Measurements from ENCODE around the gene BCR. TPM values are rescaled to one million over a fixed set of nuclear protein-coding genes. Genes with fewer than 3 reads are reported as not detected.

BCR gene
- total and polyA plus RNA-seq, 10 donors, result 15.2 to 64.8 (median 50.7) TPM

- no peaks in the 10 kb centered on the region for H3K9me3 ChIP-seq
- no peaks in the 10 kb centered on the region for H3K27me3 ChIP-seq (replicated peaks in 1 of 7)
- intact Hi-C loops (cut with DNase I; ENCODE audit: low total_unique reads), result loop anchor here (10.0 kb wide), 1 partner anchor 60 kb away; the partner anchor contains the start of gene BCR
- WGBS, 5 donors, result 91 to 99% (median 97%) methylated on average over 4 to 5 of the region's 5 CpGs
- H3K4me1 ChIP-seq, result peaks cover 6 to 98% (median 75%) of the 10 kb centered on the region in 6 donors
- H3K27ac ChIP-seq, result peak overlapping the region in 2 of 8 donors; percentile 7 to 53
- DNase-seq, result no peak
- H3K36me3 ChIP-seq, result no peaks in the 10 kb centered on the region
- TF ChIP-seq POLR2A (IDR thresholded peaks at IDR 0.05) (no peak), POLR2AphosphoS5 (IDR thresholded peaks at IDR 0.05) (no peak)
- TF ChIP-seq, protein P1, sequence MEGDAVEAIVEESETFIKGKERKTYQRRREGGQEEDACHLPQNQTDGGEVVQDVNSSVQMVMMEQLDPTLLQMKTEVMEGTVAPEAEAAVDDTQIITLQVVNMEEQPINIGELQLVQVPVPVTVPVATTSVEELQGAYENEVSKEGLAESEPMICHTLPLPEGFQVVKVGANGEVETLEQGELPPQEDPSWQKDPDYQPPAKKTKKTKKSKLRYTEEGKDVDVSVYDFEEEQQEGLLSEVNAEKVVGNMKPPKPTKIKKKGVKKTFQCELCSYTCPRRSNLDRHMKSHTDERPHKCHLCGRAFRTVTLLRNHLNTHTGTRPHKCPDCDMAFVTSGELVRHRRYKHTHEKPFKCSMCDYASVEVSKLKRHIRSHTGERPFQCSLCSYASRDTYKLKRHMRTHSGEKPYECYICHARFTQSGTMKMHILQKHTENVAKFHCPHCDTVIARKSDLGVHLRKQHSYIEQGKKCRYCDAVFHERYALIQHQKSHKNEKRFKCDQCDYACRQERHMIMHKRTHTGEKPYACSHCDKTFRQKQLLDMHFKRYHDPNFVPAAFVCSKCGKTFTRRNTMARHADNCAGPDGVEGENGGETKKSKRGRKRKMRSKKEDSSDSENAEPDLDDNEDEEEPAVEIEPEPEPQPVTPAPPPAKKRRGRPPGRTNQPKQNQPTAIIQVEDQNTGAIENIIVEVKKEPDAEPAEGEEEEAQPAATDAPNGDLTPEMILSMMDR (IDR thresholded peaks at IDR 0.05 in 8 of 11, conservative IDR thresholded peaks at IDR 0.05 in 3 of 11), result no peak
- no peak overlapping the region for H3K4me3 ChIP-seq
These were observed 64.4 kb downstream of the BCR start for GRCh38 chr22:23244690-23245044.

DNA sequence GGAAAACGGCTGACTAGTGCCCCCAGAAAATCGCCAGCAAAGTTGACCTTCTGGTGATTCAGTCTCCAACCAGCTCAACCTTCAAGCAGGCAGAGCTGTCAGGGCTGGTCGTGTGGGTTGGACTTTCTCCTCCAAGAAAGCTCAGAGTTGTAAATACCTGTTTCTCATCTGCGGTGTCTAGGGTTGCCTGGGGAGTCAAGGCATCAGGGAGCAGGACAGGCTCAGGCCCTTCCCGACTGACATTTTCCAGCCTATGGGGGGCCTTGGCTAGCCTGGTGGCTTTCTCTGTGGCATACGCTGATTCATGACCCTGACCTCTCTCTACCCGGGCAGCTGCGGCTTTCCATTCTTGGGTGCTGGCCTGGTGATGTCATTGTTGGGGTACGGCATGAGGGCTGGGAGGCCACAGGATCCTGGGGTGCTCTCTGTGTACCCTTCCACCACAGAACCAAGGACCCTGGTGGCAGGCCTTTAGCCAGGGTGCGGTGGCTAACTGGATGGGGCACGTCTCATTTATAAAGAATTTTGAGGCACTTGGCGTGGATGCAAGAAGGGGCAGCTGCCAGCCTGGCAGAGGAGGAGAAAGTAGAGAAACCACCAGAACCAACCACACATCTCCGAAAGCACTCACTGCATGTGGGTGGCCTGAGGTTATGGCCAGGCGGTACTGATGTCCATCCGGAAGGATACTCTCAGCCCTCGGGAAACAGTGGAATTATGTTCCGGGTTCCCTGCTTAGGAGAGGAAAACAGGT is 64.9 kb downstream of the BCR start:
- DNase-seq, result no peak
- Histone ChIP-seq H3K4me3 (no peak overlapping the region), H3K27me3 (replicated peaks in 1 of 7) (no peaks in the 10 kb centered on the region), H3K4me1 (peaks cover 6 to 100% (median 77%) of the 10 kb centered on the region in 6 donors), H3K27ac (peak overlapping the region in 4 of 8 donors; percentile 7 to 53 (median 44)), H3K9me3 (no peaks in the 10 kb centered on the region), H3K36me3 (no peaks in the 10 kb centered on the region)
- TF ChIP-seq POLR2AphosphoS5 (IDR thresholded peaks at IDR 0.05) (no peak), POLR2A (IDR thresholded peaks at IDR 0.05) (no peak)
- TF ChIP-seq, protein P1 (IDR thresholded peaks at IDR 0.05 in 8 of 11, conservative IDR thresholded peaks at IDR 0.05 in 3 of 11), result no peak
- intact Hi-C loops (cut with DNase I; ENCODE audit: low total_unique reads), result loop anchor here (10.0 kb wide), 1 partner anchor 60 kb away; the partner anchor contains the start of gene BCR
- WGBS, 5 donors, result 65 to 81% (median 73%) methylated on average over 15 to 17 of the region's 17 CpGs

DNA sequence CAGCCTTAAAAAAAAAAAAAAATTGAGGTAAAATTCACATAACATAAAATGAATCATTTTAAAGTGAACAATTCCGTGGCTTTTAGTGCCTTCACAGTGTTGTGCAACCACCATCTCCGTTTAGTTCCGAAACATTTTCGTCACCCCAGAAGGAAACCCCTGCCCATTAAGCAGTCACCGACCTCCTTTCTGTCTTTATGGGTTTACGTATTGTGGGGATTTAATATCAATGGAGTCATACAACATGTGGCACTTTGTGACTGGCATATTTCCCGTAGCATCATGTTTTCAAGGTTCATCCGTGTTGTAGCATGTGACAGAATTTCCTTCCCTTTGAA is 65.5 kb downstream of the BCR start:
- intact Hi-C loops (cut with DNase I; ENCODE audit: low total_unique reads), result loop anchor here (10.0 kb wide), 1 partner anchor 61 kb away; the partner anchor contains the start of gene BCR
- H3K27me3 ChIP-seq (replicated peaks in 1 of 7), result no peaks in the 10 kb centered on the region
- H3K4me3 ChIP-seq, result no peak overlapping the region
- peaks cover 6 to 100% (median 72%) of the 10 kb centered on the region in 6 donors for H3K4me1 ChIP-seq
- no peaks in the 10 kb centered on the region for H3K36me3 ChIP-seq
- no peak for DNase-seq
- no peaks in the 10 kb centered on the region for H3K9me3 ChIP-seq
- 36 to 58% (median 52%) methylated on average over 8 of the region's 8 CpGs for WGBS, 5 donors
- peak overlapping the region in 4 of 8 donors; percentile 7 to 53 (median 44) for H3K27ac ChIP-seq
- TF ChIP-seq, protein P1 (IDR thresholded peaks at IDR 0.05 in 8 of 11, conservative IDR thresholded peaks at IDR 0.05 in 3 of 11), result no peak
- TF ChIP-seq POLR2A (IDR thresholded peaks at IDR 0.05) (no peak), POLR2AphosphoS5 (IDR thresholded peaks at IDR 0.05) (no peak)

DNA sequence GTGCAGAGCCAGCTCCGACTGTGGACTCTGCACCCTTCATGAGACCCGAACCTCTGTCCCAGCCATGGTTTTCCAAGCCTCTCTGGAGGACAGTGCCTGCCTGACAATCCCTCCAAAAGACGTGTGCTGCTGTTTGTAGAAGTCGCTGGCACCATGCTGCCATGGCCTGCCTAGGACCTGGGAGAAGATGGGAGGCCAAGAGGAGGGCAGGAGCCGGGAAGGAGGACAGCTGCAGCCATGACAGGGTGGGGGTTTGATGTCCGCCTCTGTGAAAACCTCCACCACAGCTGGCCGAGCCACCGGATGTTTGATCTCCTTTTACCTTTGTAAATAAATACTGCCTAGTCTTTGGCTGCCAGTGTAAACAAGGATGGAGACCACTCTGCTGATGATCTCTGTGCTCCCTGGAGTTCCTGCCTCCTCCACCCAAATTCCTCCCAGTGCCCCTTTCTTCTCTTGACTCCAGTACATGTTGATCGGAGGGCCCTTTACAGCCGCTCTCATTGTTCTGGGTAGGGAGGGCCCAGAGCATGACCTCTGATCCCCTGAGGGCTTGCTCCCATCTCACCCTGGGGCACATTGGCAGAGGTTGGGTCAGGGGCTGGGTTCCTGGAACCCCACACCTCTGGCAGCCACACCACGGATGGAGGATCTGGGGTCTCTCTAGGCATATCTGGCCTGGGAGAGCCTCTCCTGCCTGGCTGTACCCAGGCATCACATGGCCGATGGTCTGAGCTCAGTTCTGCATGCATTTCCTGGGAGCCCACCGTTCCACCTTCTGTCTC is 66.9 kb downstream of the BCR start:
- 91 to 97% (median 95%) methylated on average over 12 to 13 of the region's 13 CpGs for WGBS, 5 donors

More for the DNA sequence above, 66.9 kb downstream of the BCR start:
- H3K9me3 ChIP-seq, result no peaks in the 10 kb centered on the region
- H3K4me1 ChIP-seq, result peaks cover 0 to 100% (median 58%) of the 10 kb centered on the region in 6 donors
- TF ChIP-seq POLR2AphosphoS5 (IDR thresholded peaks at IDR 0.05), result no peak
- no peak overlapping the region for H3K4me3 ChIP-seq
- peak overlapping the region in 1 of 8 donors; percentile 30 for H3K27ac ChIP-seq
- no peak for DNase-seq
- intact Hi-C loops (cut with DNase I; ENCODE audit: low total_unique reads), result loop anchor here (10.0 kb wide), 1 partner anchor 62 kb away; the partner anchor contains the start of gene BCR
- H3K36me3 ChIP-seq, result no peaks in the 10 kb centered on the region
- H3K27me3 ChIP-seq (replicated peaks in 1 of 7), result no peaks in the 10 kb centered on the region
